HEK293 (cell line): Measurements from ENCODE around the gene TPM4.

Source experiments
- GLIS1 ChIP-seq: fragments of 450-650 bp; formaldehyde crosslinking; IDR thresholded peaks from 2 replicates; pipeline ENCODE4 v1.5.1; 2016; ENCODE audit warnings: missing biosample characterization, missing genetic modification characterization
- IKZF3 ChIP-seq: fragments of 450-650 bp; IDR thresholded peaks from 2 replicates; pipeline ENCODE4 v1.5.0; 2018; ENCODE audit warnings: missing biosample characterization, mild to moderate bottlenecking, missing genetic modification characterization, moderate library complexity
- REPIN1 ChIP-seq: fragments of 450-650 bp; formaldehyde crosslinking; IDR thresholded peaks from 2 replicates; pipeline ENCODE4 v1.5.1; 2017; ENCODE audit warnings: missing biosample characterization, missing genetic modification characterization, low read depth
- ZNF394 ChIP-seq: fragments of 450-650 bp; formaldehyde crosslinking; IDR thresholded peaks from 2 replicates; pipeline ENCODE4 v1.5.1; 2016; ENCODE audit warnings: missing biosample characterization, missing genetic modification characterization, mild to moderate bottlenecking, moderate library complexity, borderline replicate concordance
- ZNF426 ChIP-seq: fragments of 450-650 bp; formaldehyde crosslinking; IDR thresholded peaks from 2 replicates; pipeline ENCODE4 v1.5.1; 2017; ENCODE audit warnings: missing biosample characterization, missing genetic modification characterization, mild to moderate bottlenecking, inconsistent platforms, moderate library complexity
- ZNF433 ChIP-seq: fragments of 450-650 bp; formaldehyde crosslinking; IDR thresholded peaks from 2 replicates; pipeline ENCODE4 v1.5.1; 2016; ENCODE audit warnings: missing biosample characterization, missing genetic modification characterization, low read depth
- ZNF571 ChIP-seq: fragments of 450-650 bp; formaldehyde crosslinking; IDR thresholded peaks from 2 replicates; pipeline ENCODE4 v1.5.0; 2017; ENCODE audit warnings: missing biosample characterization, missing genetic modification characterization
- ZNF670 ChIP-seq: fragments of 450-650 bp; formaldehyde crosslinking; IDR thresholded peaks from 2 replicates; pipeline ENCODE4 v1.5.1; 2016; ENCODE audit warnings: missing biosample characterization, missing genetic modification characterization, low read depth
- ZSCAN16 ChIP-seq: fragments of 450-650 bp; formaldehyde crosslinking; IDR thresholded peaks from 2 replicates; pipeline ENCODE4 v1.5.1; 2016; ENCODE audit warnings: missing biosample characterization, missing genetic modification characterization
- TF ChIP-seq, protein P1 (sequence below): fragments of 450-650 bp; formaldehyde crosslinking; IDR thresholded peaks from 2 replicates; pipeline ENCODE4 v1.5.1; 2016; ENCODE audit warnings: missing biosample characterization, missing genetic modification characterization
- TF ChIP-seq, protein P2 (sequence below): fragments of 450-650 bp; formaldehyde crosslinking; IDR thresholded peaks from 2 replicates; pipeline ENCODE4 v1.5.1; 2017; ENCODE audit warnings: missing biosample characterization, missing genetic modification characterization
- TF ChIP-seq, protein P3 (sequence below): sonication (generic); formaldehyde crosslinking; IDR thresholded peaks from 2 replicates; pipeline ENCODE4 v1.8.1; 2022; ENCODE audit warnings: mild to moderate bottlenecking, moderate library complexity, missing genetic modification reagents
- TF ChIP-seq, protein P4 (sequence below): fragments of 450-650 bp; formaldehyde crosslinking; IDR thresholded peaks from 2 replicates; pipeline ENCODE4 v1.5.1; 2016; ENCODE audit warnings: missing biosample characterization, missing genetic modification characterization
- TF ChIP-seq, protein P5 (sequence below): fragments of 450-650 bp; formaldehyde crosslinking; conservative IDR thresholded peaks from 2 replicates; pipeline ENCODE4 v1.5.1; 2016; ENCODE audit warnings: low read depth, missing biosample characterization, missing genetic modification characterization
- TF ChIP-seq, protein P6 (sequence below): fragments of 450-650 bp; IDR thresholded peaks from 2 replicates; pipeline ENCODE4 v1.5.1; 2018; ENCODE audit warnings: missing biosample characterization, mild to moderate bottlenecking, missing genetic modification characterization
- TF ChIP-seq, protein P7 (sequence below): fragments of 450-650 bp; formaldehyde crosslinking; IDR thresholded peaks from 2 replicates; pipeline ENCODE4 v1.5.1; 2016; ENCODE audit warnings: missing biosample characterization, missing genetic modification characterization
- TF ChIP-seq, protein P8 (sequence below): fragments of 450-650 bp; formaldehyde crosslinking; IDR thresholded peaks from 2 replicates; pipeline ENCODE4 v1.5.1; 2017; ENCODE audit warnings: missing biosample characterization, missing genetic modification characterization

Gene TPM4

DNA sequence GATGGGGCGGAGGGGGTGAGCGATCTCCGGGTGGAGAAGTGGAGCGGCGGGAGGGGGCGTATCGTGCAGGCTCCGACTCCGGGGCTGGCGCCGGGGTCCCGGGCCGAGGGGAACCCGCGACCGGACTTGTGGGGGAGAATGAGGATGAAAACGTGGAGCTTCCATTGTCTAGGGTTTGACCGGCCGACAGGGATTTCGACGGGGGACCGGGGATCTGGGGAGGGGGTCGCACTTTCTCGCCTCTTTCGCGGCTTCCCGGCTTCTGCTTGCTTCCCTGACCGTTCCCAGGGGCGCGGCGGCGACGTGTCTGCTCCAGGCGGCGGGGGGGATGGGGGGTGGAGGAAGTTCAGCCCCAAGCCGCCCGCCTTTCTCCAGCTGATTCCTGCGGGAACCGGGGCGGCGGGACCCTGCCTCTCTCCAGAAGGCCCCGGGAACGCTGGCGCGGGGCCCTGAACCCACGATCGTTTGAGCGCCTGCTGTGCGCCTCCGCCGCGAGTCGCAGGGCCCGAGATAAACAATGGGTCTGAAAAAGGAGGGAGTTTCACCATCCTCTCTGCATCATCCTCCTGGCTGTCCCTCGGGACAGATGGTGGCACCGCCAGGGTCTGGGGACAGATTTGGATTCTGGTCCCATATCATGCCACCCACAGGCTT is 790 bp downstream of the TPM4 start (continued):
- TF ChIP-seq, protein P1, sequence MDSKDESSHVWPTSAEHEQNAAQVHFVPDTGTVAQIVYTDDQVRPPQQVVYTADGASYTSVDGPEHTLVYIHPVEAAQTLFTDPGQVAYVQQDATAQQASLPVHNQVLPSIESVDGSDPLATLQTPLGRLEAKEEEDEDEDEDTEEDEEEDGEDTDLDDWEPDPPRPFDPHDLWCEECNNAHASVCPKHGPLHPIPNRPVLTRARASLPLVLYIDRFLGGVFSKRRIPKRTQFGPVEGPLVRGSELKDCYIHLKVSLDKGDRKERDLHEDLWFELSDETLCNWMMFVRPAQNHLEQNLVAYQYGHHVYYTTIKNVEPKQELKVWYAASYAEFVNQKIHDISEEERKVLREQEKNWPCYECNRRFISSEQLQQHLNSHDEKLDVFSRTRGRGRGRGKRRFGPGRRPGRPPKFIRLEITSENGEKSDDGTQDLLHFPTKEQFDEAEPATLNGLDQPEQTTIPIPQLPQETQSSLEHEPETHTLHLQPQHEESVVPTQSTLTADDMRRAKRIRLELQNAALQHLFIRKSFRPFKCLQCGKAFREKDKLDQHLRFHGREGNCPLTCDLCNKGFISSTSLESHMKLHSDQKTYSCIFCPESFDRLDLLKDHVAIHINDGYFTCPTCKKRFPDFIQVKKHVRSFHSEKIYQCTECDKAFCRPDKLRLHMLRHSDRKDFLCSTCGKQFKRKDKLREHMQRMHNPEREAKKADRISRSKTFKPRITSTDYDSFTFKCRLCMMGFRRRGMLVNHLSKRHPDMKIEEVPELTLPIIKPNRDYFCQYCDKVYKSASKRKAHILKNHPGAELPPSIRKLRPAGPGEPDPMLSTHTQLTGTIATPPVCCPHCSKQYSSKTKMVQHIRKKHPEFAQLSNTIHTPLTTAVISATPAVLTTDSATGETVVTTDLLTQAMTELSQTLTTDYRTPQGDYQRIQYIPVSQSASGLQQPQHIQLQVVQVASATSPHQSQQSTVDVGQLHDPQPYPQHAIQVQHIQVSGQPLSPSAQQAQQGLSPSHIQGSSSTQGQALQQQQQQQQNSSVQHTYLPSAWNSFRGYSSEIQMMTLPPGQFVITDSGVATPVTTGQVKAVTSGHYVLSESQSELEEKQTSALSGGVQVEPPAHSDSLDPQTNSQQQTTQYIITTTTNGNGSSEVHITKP (tag by site-specific recombination), result peak; percentile 4; the same call in 1 of the 2 replicates
- 0 out of 2 replicates have a peak, but pooled peaks have one; percentile 7 for TF ChIP-seq GLIS1
- TF ChIP-seq, protein P2, sequence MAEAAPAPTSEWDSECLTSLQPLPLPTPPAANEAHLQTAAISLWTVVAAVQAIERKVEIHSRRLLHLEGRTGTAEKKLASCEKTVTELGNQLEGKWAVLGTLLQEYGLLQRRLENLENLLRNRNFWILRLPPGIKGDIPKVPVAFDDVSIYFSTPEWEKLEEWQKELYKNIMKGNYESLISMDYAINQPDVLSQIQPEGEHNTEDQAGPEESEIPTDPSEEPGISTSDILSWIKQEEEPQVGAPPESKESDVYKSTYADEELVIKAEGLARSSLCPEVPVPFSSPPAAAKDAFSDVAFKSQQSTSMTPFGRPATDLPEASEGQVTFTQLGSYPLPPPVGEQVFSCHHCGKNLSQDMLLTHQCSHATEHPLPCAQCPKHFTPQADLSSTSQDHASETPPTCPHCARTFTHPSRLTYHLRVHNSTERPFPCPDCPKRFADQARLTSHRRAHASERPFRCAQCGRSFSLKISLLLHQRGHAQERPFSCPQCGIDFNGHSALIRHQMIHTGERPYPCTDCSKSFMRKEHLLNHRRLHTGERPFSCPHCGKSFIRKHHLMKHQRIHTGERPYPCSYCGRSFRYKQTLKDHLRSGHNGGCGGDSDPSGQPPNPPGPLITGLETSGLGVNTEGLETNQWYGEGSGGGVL (tag by site-specific recombination), result 0 out of 2 replicates have a peak, but pooled peaks have one; percentile 14
- TF ChIP-seq ZNF670 (tag by site-specific recombination), result no peak
- TF ChIP-seq, protein P3, sequence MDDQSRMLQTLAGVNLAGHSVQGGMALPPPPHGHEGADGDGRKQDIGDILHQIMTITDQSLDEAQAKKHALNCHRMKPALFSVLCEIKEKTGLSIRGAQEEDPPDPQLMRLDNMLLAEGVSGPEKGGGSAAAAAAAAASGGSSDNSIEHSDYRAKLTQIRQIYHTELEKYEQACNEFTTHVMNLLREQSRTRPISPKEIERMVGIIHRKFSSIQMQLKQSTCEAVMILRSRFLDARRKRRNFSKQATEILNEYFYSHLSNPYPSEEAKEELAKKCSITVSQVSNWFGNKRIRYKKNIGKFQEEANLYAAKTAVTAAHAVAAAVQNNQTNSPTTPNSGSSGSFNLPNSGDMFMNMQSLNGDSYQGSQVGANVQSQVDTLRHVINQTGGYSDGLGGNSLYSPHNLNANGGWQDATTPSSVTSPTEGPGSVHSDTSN (CRISPR knock-in tag), result no peak
- no peak for TF ChIP-seq ZNF571
- TF ChIP-seq, protein P4, sequence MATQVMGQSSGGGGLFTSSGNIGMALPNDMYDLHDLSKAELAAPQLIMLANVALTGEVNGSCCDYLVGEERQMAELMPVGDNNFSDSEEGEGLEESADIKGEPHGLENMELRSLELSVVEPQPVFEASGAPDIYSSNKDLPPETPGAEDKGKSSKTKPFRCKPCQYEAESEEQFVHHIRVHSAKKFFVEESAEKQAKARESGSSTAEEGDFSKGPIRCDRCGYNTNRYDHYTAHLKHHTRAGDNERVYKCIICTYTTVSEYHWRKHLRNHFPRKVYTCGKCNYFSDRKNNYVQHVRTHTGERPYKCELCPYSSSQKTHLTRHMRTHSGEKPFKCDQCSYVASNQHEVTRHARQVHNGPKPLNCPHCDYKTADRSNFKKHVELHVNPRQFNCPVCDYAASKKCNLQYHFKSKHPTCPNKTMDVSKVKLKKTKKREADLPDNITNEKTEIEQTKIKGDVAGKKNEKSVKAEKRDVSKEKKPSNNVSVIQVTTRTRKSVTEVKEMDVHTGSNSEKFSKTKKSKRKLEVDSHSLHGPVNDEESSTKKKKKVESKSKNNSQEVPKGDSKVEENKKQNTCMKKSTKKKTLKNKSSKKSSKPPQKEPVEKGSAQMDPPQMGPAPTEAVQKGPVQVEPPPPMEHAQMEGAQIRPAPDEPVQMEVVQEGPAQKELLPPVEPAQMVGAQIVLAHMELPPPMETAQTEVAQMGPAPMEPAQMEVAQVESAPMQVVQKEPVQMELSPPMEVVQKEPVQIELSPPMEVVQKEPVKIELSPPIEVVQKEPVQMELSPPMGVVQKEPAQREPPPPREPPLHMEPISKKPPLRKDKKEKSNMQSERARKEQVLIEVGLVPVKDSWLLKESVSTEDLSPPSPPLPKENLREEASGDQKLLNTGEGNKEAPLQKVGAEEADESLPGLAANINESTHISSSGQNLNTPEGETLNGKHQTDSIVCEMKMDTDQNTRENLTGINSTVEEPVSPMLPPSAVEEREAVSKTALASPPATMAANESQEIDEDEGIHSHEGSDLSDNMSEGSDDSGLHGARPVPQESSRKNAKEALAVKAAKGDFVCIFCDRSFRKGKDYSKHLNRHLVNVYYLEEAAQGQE (tag by site-specific recombination), result 0 out of 2 replicates have a peak, but pooled peaks have one; percentile 7
- TF ChIP-seq ZNF394 (tag by site-specific recombination), result no peak
- TF ChIP-seq, protein P5, sequence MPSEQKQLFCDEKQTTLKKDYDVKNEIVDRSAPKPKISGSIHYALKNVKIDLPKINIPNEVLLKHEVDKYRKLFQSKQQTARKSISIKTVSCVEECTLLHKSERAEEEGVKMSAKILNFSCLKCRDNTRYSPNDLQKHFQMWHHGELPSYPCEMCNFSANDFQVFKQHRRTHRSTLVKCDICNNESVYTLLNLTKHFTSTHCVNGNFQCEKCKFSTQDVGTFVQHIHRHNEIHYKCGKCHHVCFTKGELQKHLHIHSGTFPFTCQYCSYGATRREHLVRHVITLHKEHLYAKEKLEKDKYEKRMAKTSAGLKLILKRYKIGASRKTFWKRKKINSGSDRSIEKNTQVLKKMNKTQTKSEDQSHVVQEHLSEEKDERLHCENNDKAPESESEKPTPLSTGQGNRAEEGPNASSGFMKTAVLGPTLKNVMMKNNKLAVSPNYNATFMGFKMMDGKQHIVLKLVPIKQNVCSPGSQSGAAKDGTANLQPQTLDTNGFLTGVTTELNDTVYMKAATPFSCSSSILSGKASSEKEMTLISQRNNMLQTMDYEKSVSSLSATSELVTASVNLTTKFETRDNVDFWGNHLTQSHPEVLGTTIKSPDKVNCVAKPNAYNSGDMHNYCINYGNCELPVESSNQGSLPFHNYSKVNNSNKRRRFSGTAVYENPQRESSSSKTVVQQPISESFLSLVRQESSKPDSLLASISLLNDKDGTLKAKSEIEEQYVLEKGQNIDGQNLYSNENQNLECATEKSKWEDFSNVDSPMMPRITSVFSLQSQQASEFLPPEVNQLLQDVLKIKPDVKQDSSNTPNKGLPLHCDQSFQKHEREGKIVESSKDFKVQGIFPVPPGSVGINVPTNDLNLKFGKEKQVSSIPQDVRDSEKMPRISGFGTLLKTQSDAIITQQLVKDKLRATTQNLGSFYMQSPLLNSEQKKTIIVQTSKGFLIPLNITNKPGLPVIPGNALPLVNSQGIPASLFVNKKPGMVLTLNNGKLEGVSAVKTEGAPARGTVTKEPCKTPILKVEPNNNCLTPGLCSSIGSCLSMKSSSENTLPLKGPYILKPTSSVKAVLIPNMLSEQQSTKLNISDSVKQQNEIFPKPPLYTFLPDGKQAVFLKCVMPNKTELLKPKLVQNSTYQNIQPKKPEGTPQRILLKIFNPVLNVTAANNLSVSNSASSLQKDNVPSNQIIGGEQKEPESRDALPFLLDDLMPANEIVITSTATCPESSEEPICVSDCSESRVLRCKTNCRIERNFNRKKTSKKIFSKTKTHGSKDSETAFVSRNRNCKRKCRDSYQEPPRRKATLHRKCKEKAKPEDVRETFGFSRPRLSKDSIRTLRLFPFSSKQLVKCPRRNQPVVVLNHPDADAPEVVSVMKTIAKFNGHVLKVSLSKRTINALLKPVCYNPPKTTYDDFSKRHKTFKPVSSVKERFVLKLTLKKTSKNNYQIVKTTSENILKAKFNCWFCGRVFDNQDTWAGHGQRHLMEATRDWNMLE, result no peak
- TF ChIP-seq, protein P6, sequence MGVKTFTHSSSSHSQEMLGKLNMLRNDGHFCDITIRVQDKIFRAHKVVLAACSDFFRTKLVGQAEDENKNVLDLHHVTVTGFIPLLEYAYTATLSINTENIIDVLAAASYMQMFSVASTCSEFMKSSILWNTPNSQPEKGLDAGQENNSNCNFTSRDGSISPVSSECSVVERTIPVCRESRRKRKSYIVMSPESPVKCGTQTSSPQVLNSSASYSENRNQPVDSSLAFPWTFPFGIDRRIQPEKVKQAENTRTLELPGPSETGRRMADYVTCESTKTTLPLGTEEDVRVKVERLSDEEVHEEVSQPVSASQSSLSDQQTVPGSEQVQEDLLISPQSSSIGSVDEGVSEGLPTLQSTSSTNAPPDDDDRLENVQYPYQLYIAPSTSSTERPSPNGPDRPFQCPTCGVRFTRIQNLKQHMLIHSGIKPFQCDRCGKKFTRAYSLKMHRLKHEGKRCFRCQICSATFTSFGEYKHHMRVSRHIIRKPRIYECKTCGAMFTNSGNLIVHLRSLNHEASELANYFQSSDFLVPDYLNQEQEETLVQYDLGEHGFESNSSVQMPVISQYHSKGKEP (tag by site-specific recombination), result no peak
- no peak for TF ChIP-seq ZNF433 (tag by site-specific recombination)
- TF ChIP-seq, protein P7, sequence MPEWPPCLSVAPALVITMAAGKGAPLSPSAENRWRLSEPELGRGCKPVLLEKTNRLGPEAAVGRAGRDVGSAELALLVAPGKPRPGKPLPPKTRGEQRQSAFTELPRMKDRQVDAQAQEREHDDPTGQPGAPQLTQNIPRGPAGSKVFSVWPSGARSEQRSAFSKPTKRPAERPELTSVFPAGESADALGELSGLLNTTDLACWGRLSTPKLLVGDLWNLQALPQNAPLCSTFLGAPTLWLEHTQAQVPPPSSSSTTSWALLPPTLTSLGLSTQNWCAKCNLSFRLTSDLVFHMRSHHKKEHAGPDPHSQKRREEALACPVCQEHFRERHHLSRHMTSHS, result no peak
- TF ChIP-seq, protein P8, sequence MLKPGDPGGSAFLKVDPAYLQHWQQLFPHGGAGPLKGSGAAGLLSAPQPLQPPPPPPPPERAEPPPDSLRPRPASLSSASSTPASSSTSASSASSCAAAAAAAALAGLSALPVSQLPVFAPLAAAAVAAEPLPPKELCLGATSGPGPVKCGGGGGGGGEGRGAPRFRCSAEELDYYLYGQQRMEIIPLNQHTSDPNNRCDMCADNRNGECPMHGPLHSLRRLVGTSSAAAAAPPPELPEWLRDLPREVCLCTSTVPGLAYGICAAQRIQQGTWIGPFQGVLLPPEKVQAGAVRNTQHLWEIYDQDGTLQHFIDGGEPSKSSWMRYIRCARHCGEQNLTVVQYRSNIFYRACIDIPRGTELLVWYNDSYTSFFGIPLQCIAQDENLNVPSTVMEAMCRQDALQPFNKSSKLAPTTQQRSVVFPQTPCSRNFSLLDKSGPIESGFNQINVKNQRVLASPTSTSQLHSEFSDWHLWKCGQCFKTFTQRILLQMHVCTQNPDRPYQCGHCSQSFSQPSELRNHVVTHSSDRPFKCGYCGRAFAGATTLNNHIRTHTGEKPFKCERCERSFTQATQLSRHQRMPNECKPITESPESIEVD (tag by site-specific recombination), result no peak
- no peak for TF ChIP-seq ZNF426 (tag by site-specific recombination)
- TF ChIP-seq REPIN1 (tag by site-specific recombination), result no peak
- TF ChIP-seq IKZF3 (tag by site-specific recombination), result peak; percentile 64
- TF ChIP-seq ZSCAN16, result no peak
